Measurements from ENCODE around the gene NFIX.
A peak's percentile ranks its signal among the peaks of the same experiment; 100 is the strongest.

Gene NFIX

GRCh38 chr19:13007292-13008045 lies 12.2 kb downstream of the NFIX start:
- Mint-ChIP-seq H3K4me3 (no peak overlapping the region), H3K27me3 (peaks cover 52% of the 10 kb centered on the region), H3K27ac (no peak overlapping the region), H3K9me3 (no peaks in the 10 kb centered on the region), H3K4me1 (peaks cover 23% of the 10 kb centered on the region)
- DNase-seq (no peak), ATAC-seq (no peak)

DNA sequence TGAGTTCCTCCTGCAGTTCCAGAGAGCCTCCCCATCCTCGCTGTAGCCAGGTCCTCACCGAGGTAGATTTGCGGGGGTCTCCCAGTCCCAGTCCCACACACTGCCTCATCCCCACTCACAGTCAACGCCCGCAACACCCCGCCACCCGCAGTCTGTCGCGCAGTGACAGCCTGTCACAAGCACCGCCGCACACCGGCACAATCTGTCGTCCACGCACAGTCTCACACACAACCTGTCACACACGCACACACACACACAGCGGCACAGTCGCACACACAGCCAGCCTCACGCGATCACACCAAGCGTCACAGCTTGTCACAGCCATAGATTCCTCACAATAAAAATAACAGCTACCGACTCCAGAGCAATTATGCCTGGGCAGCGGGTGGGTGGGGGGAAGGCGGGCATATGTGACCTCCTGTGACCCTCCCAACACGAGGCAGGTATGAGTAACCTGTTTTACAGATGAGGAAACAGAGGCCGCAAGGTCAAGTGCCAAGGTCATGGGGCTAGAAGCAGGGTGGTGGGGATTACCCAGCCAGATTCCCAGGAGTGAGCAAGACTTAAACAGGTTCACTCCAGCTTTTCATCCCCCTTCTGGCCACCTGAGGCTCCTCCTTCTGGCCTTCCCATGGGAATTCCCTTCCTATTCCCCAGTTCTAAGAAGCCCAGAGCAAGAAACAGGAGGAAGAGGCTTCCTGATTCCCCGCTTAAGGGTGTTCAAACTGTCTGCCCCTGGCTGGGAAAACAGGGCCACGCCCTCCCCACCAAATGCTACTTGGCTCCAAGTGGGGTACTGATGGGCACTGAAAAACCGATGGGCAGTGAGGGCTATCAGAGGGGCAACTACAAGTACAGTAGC lies 13.9 kb downstream of the NFIX start:
- DNase-seq = no peak
- Mint-ChIP-seq H3K27me3 (peaks cover 69% of the 10 kb centered on the region), H3K27ac (no peak overlapping the region), H3K4me1 (peaks cover 40% of the 10 kb centered on the region), H3K9me3 (no peaks in the 10 kb centered on the region), H3K4me3 (peak overlapping the region in 1 of 2 donors; percentile 22)
- no peak for ATAC-seq

GRCh38 chr19:13010038-13010991 lies 15.0 kb downstream of the NFIX start:
- H3K27ac Mint-ChIP-seq = no peak overlapping the region
- peaks cover 74% of the 10 kb centered on the region for H3K27me3 Mint-ChIP-seq
- H3K9me3 Mint-ChIP-seq = no peaks in the 10 kb centered on the region
- H3K4me1 Mint-ChIP-seq = peaks cover 48% of the 10 kb centered on the region
- H3K4me3 Mint-ChIP-seq = no peak overlapping the region
- DNase-seq (no peak), ATAC-seq (no peak)

- peak overlapping the region in 1 of 2 donors; percentile 62 for H3K4me3 Mint-ChIP-seq
Observed at GRCh38 chr19:13010992-13011652, 15.8 kb downstream of the NFIX start.

GRCh38 chr19:13011653-13012389 lies 16.5 kb downstream of the NFIX start:
- H3K4me3 Mint-ChIP-seq = peak overlapping the region in 1 of 2 donors; percentile 62
- H3K4me1 Mint-ChIP-seq = peaks cover 51% of the 10 kb centered on the region
- ATAC-seq (no peak), DNase-seq (peak; percentile 36 to 40)
- peaks cover 80% of the 10 kb centered on the region for H3K27me3 Mint-ChIP-seq
- no peaks in the 10 kb centered on the region for H3K9me3 Mint-ChIP-seq
- H3K27ac Mint-ChIP-seq = no peak overlapping the region

More at GRCh38 chr19:13010992-13011652, 15.8 kb downstream of the NFIX start:
- ATAC-seq (no peak), DNase-seq (no peak)
- Mint-ChIP-seq H3K27ac (no peak overlapping the region), H3K9me3 (no peaks in the 10 kb centered on the region), H3K4me1 (peaks cover 51% of the 10 kb centered on the region), H3K27me3 (peaks cover 76% of the 10 kb centered on the region)

GRCh38 chr19:13012390-13012689 lies 17.1 kb downstream of the NFIX start:
- H3K9me3 Mint-ChIP-seq = no peaks in the 10 kb centered on the region
- H3K27ac Mint-ChIP-seq = no peak overlapping the region

GRCh38 chr19:13012690-13013608 lies 17.7 kb downstream of the NFIX start:
- DNase-seq = peak; percentile 43 to 76
- H3K27ac Mint-ChIP-seq = peak overlapping the region; percentile 95 to 96
- H3K4me3 Mint-ChIP-seq = peak overlapping the region; percentile 89
- peaks cover 91% of the 10 kb centered on the region for H3K27me3 Mint-ChIP-seq
- no peaks in the 10 kb centered on the region for H3K9me3 Mint-ChIP-seq
- ATAC-seq = peak; percentile 85
- peaks cover 51% of the 10 kb centered on the region for H3K4me1 Mint-ChIP-seq

More at GRCh38 chr19:13012390-13012689, 17.1 kb downstream of the NFIX start:
- Mint-ChIP-seq H3K27me3 (peaks cover 86% of the 10 kb centered on the region), H3K4me3 (peak overlapping the region; percentile 89), H3K4me1 (peaks cover 51% of the 10 kb centered on the region)
- ATAC-seq = no peak
- DNase-seq = no peak

DNA sequence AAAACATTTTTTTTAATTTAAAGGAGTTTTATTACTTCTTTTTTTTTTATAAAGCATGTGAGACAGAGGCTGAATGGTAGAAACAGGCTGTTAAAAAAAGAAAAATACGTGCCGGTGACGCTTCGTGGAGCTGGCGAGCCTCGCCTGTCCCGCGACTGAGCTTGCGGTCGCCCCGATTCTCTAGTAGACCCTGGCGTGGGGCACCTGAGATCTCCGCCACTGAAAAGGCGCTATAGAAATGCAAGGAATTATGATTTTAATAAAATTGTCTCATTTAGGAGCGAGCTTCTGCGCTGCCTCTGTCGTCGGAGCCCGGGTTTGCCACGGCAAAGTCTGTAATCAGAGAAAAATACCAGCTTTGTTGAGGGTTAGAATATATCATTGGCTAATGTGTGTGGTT lies 18.4 kb downstream of the NFIX start:
- DNase-seq (no peak), ATAC-seq (no peak)
- Mint-ChIP-seq H3K4me1 (peaks cover 51% of the 10 kb centered on the region), H3K4me3 (peak overlapping the region; percentile 89), H3K27me3 (peaks cover 86% of the 10 kb centered on the region), H3K27ac (peak overlapping the region in 1 of 2 donors; percentile 96), H3K9me3 (no peaks in the 10 kb centered on the region)

- H3K4me3 Mint-ChIP-seq = peak overlapping the region; percentile 89
- ATAC-seq = no peak
- peaks cover 51% of the 10 kb centered on the region for H3K4me1 Mint-ChIP-seq
- no peak for DNase-seq
- peak overlapping the region; percentile 1 to 96 for H3K27ac Mint-ChIP-seq
- no peaks in the 10 kb centered on the region for H3K9me3 Mint-ChIP-seq
- H3K27me3 Mint-ChIP-seq = peaks cover 79% of the 10 kb centered on the region
Observed at GRCh38 chr19:13014101-13014920, 19.0 kb downstream of the NFIX start.

DNA sequence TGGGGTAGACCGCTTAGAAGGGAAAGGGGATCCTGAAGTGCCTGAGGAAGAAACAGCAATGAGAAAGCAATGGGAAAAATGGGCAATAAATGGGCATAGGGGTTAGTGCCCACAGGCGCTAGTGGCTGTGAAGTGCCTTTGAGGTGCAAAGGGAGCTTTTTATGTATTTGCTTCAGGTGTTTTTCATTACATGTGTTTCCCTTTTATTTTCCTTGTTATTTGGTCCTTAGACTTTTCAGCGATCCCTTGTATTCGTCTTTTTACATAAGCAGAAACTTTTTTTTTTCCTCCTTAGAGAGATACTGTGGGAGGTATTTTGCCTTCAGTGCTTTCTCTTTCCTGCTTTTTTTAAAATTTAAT lies 19.6 kb downstream of the NFIX start:
- Mint-ChIP-seq H3K4me1 (peaks cover 51% of the 10 kb centered on the region), H3K27me3 (peaks cover 73% of the 10 kb centered on the region), H3K4me3 (no peak overlapping the region), H3K9me3 (no peaks in the 10 kb centered on the region), H3K27ac (no peak overlapping the region)
- DNase-seq (no peak), ATAC-seq (no peak)

DNA sequence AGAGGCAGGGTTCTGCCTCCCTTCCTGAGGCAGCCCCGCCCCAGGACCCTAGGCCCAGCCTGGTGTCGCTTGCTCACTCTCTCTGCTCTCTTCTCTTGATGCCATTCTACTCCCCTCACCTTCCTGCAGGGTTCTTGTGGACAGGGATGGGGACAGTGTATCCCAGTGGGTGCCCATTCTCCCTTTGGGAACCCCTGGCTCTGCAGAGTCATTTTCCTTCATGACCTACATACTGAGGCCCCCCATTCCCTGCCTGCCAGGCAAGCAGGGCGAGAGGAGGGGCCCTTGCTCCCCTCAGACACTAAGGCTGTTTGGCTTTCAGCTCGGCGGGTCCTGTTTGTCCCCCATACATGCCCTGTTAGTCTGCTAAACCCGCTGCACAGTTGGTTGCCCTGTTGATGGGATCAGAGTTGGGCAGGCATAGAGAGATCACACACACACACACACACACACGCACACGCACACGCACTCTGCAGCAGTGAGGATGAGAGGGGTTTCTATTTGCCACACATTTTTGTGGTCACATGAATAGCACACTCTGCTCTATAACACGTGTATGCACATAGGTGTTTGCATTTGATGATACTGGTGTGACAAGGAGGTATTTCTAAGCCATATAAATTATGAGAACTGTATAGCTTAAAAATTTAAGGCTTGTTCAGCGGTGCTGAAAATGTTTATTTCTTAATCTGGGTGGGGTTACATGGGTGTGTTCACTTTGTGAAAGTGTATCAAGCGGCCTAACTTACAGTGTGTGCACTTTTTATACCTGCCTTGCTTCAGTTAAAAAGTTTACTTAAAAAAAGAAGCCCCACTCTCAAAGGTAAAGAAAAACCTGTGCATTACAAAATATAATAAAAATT lies 20.3 kb downstream of the NFIX start:
- DNase-seq (no peak), ATAC-seq (no peak)
- Mint-ChIP-seq H3K27me3 (peaks cover 66% of the 10 kb centered on the region), H3K9me3 (no peaks in the 10 kb centered on the region), H3K4me1 (peaks cover 46% of the 10 kb centered on the region), H3K27ac (no peak overlapping the region), H3K4me3 (peak overlapping the region in 1 of 2 donors; percentile 34)

- Mint-ChIP-seq H3K27me3 (peaks cover 60% of the 10 kb centered on the region), H3K4me1 (peaks cover 39% of the 10 kb centered on the region), H3K27ac (no peak overlapping the region), H3K4me3 (no peak overlapping the region), H3K9me3 (no peaks in the 10 kb centered on the region)
- no peak for ATAC-seq
- DNase-seq = no peak
Observed at GRCh38 chr19:13016245-13016627, 21.0 kb downstream of the NFIX start.
